HG02623 (cell line): ENCODE data around the gene SLAIN2.
"Not testable (repeated sequence)": the region's sequence is repeated elsewhere in the genome, so short reads cannot be mapped to it uniquely, and the experiment has no call there.

Experiments
- ATAC-seq: cut with Tn5 transposase; IDR thresholded peaks from one replicate; pipeline ENCODE4 v1.9.1; 2021; ENCODE audit warnings: moderate library complexity; ENCODE audit not compliant: unreplicated experiment

The SLAIN2 gene

DNA sequence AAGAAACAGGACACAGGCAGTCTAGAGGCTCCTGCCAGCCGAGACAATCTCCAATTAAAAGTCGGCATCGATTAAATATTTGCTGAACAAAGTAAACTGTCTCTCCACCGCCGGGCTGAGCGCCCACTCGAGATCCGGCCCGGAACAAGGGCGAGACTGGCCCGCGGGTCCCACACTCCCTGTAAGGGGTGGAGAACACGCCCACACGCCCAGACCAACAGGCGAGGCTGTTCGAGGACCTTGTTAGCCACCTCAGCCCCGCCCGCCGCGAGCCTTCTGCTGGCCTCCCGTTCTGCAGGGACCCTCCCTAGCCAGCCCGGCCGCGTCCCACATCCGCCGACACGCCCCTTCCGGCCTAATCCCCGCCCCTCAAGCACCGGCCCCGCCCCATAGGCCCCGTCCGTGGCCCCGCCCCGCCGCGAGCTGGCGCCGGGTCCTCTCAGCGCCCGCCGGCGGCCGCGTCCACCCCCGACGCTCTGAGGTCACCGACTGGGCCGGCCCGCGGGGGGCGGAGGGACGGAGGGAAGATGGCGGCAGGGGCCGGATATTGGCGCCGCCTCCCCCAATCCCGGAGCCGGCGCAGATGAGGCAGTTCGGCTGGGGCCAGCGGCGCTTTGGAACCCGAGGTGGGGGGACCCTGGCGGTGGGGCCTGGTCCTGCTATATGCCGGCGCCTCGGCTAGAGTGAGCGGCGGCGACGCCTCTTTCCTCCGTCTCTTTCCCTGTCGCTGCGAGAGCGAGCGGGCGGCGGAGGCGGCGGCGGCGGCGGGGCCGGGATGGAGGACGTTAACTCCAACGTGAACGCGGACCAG is at the start of gene SLAIN2:
Gene SLAIN2 (plus strand): TSS at position 565 of the 811 bp plus-strand sequence. CDS start 211 bp downstream, at position 776.
- ATAC-seq, result peak; percentile 89

DNA sequence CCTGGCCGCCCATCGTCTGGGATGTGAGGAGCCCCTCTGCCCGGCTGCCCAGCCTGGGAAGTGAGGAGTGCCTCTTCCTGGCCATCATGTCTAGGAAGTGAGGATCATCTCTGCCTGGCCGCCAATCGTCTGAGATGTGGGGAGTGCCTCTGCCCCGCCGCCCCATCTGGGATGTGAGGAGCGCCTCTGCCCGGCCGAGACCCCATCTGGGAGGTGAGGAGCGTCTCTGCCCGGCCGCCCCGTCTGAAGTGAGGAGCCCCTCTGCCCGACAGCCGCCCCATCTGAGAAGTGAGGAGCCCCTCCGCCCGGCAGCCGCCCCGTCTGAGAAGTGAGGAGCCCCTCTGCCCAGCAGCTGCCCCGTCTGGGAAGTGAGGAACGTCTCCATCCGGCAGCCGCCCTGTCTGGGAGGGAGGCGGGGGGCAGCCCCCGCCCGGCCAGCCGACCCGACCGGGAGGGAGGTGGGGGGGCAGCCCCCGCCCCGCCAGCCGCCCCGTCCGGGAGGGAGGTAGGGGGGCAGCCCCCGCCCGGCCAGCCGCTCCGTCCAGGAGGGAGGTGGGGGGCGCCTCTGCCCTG is 49.0 kb upstream of the SLAIN2 start:
- ATAC-seq, result not testable (repeated sequence)

DNA sequence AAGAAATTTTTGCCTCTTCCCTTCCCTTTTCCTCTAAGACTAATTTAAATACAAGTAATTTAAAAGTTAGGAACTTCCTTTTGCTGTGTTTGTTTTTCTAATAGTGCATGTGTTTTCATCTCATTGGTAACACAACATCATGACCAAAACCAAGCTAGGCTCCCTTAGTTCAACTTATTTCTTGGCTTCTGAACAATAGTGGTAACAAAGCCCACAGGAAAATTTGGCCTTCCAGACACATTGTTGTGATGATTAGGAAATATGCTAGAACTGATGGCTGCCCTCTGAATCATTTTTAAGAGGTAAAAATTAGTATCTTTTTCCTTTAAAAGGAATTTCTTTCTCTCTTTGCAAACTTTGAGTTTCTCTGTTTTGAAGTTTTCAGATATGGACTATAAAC is 46.2 kb upstream of the SLAIN2 start:
- no peak for ATAC-seq

DNA sequence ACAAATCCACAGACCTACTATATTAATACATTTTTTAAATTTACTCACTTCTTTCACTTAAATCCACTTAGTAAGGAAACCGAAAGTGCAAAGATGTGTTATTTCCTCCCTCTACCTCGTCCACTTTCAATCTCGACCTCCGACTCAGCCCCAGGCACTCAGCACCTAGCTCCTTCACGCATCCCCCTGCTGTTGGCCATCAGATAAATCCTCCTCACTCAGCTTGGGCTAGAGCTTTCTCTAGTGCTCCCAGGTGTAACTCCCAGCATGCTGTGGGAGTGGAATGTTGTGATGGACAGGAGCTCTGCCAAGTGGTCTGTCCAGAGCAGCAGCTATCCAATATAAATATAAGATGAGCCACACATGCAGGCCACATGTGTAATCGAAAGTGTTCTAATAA is 45.0 kb upstream of the SLAIN2 start:
- ATAC-seq, result peak; percentile 87

DNA sequence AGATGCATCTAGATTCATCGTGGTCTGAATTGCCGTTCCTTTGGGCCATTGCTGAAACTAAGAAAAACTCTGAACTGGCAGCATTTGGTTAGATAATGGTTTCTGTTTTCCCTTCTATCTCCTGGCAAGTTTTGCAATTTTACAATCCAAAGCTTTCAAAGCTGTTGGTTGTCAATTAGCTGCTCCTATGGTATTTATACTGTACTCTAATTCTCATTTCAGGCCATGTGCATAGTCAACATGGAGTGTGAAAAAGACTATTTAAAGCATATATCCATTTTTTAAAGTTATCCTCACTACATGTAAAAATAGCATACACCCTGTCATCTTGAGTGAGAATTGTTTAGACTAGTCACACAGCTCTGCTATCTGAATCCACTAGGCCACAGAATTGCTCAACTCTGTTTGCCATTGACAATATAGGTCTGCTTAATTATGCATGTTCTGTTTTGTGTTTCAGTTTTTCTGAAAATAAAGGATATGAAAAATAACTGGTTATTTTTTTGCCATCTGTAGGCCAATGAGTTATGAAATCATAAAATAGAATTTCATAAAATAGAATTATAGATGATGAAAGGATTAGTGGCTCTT is 44.0 kb upstream of the SLAIN2 start:
- ATAC-seq, result no peak

DNA sequence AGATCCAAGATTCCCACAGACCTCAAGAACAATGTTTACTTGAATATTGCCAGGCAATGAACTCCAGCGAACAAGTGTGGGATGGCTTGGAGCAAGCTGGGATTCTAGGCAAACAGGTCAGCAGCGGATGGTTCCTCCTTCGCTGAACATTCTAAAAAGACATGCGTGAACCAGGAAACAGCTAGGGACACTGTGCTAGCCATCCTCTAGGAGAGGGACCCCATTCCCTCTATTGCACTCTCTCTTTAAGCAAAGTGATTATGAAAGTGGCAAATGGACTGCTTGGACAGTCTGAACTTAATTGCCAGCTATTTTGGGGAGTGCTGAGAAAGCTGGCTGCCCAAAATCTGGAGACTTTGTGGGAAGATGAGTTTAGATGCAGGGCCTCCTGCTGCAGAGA is 41.8 kb upstream of the SLAIN2 start:
- ATAC-seq, result no peak

DNA sequence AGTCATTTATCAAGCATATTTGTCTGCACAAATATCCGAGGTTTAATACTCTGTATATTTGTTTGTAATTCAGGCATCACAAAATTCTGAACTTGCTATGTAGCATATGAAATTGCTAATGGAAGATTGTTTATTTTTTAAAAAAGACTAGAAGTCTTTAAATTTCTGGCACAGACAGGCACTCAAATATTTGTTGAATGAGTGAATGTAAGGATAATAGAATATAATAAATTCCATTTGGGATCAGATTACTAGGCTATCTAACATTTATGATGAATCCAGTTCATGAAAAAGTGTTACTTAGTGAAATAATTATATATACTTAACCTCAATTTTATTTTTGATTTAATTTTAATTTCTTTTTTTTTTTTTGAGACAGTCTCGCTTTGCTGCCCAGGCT is 41.3 kb upstream of the SLAIN2 start:
- ATAC-seq, result no peak

DNA sequence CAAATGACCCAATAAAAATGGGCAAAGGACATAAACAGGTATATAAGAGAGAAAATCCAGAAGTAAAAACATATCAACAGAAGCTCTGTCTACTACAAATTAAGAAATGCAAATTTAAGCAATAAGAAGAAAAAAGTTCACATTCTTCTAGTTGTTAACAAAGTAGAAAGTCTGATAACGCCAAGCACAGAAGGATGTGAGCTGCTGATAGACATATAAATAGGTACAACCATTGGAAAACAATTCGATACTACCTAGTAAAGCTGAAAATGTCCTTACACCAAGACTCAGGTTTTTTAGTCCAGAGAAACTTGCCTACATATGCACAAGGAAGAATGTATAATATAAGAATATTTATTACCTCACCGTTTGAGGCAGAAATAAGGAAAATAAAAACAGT is 35.8 kb upstream of the SLAIN2 start:
- no peak for ATAC-seq

DNA sequence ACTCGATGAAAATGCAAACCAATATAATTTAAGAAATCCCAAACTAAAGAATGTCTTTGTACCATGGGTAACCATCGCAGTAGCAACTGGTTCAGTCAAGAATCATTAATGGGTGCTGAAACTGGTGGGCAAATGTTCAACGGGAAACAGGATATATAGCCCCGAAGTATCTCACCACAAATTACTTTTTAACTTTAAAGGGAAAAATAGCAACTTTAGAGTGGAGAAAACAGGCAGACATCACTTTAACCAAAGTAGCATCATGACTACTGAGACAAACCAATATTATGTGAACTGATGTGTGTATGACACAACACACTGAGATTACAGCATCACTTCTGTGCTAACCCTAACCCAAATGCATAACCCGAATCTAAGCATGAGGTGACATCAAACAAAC is 33.8 kb upstream of the SLAIN2 start:
- peak; percentile 48 for ATAC-seq

DNA sequence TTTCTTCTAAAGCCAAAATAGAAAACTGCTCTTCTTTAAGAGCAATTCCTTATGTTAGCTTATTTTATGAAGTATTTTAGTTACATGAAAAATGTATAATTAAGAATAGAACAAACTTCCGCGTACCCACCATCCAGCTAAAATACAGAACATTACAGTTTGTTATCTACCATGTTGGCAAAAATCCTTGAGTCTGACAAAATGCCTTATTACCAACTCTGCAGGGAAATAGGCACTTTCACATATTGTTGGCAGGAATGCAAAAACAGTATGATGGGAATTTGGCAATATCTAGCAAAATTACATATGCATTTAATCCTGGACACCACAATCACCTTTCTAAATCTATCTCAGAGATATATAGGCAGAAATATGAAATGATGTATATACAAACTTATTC is 32.4 kb upstream of the SLAIN2 start:
- ATAC-seq, result no peak

DNA sequence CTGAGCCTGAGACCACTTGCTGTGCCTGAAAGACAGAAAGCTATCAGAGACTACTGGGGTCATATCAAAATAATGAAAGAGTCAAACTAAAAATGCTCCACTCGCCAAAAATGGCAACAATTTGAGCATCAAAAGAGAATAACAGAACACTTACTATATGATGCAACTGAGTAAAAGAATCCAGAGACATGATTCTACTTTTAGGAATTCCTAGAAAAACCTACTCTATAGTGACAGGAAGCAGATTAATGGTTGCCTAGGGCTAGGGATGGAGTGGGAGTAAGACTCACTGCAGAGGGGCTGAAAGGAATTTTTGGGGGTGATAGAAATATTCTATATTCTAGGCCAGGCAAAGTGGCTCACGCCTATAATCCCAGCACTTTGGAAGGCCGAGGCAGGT is 29.4 kb upstream of the SLAIN2 start:
- ATAC-seq, result no peak

DNA sequence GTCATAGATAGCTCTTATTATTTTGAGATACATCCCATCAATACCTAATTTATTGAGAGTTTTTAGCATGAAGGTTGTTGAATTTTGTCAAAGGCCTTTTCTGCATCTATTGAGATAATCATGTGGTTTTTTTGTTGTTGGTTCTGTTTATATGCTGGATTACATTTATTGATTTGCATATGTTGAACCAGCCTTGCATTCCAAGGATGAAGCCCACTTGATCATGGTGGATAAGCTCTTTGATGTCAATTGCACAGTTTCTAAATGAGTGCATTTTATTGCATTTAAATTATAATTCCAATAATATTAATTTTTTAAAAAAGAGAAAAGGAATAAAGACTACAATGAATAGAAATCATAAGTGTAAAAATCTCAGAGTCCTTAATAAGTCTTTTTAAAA is 26.6 kb upstream of the SLAIN2 start:
- ATAC-seq, result not testable (repeated sequence)

DNA sequence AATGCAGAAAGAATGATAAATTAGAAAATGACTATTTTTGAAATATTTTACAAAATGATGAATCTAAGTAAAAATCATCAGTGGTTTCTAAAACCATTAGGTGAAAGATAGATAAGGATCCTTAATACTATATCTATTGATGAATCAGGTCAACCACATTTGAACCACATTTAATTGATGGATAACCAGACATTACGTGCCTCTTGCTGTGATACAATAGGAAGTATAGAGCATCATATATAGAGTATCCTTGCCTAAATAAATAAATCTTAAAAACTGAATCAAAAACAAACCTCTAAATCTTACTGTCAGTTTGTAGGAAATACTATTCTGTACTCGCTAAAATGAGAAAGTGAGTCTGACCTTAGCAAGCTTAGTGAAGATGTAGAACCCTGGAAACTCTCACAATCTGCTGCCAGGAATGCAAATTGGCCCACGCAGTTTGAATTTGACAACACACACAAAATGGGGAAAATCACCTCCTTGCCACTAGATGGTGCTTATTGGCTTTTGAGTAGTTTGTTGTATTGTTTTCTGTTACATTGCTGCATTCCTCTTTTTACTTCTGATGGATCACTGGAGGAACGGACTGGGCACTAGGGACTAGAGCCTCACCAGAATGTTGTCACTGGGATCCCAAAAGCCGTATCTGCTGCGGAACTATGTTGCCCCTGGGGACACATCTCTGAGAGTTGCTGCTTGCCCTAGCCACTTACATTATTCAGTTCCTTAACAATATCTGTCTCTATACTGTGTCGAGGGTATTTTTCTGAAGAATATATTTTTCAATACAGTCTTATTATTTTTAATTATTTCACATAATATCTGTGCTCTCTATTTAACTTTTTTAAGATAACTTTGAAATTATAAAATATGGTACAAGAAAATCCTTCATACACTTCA is 25.4 kb upstream of the SLAIN2 start:
- no peak for ATAC-seq

DNA sequence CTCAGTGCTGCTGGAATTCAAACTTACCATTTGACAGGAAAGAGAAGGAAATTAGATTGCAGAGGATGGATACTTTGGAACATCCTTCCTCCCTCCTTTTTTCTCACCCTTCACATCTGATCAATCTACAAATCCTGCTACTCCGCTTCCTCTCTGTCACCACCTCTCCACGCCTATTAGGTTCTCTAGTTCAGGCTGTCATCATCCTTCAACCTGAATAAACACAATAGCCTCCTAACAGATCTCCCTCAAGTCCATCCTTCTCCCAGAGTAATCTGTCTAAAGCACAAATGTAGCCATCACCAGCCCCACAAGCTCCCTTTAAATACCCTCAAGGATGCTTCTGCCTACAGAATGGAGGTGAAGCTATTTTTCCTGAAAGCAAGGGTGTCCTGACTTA is 20.0 kb upstream of the SLAIN2 start:
- ATAC-seq, result no peak

DNA sequence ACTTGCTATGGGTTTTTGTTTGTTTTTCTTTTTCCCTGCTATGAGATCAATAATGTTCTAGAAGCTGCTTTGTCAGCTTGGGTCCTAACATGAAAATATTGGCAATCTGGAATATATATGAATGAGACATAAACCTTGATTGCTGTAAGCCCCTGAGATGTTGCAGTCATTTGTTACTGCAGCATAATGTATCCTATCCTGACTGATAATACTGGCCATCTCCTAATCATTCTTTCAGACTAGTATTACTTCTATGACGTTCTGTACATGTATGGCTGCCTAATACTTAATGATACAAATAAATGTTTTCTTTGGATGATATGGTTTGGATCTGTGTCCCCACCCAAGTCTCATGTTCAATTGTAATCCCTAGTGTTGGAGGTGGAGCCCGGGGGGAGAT is 19.3 kb upstream of the SLAIN2 start:
- no peak for ATAC-seq

DNA sequence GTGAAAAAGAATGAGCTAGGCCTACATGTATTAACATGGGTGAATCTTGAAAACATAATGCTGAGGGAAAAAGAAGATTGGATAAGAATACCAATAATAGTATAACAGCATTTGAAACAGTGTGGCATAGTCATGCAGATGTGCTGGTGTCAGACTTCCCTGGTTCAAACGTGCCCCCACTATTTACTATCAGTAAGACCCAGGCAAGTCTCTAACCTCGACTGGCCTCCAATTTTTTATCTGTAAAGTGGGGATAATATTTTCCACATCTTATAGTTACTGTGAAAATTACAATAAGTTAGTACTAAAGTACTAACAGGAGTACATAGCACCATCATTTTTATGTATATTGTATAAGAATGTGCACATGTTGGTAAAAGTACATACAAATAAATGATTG is 17.0 kb upstream of the SLAIN2 start:
- no peak for ATAC-seq

DNA sequence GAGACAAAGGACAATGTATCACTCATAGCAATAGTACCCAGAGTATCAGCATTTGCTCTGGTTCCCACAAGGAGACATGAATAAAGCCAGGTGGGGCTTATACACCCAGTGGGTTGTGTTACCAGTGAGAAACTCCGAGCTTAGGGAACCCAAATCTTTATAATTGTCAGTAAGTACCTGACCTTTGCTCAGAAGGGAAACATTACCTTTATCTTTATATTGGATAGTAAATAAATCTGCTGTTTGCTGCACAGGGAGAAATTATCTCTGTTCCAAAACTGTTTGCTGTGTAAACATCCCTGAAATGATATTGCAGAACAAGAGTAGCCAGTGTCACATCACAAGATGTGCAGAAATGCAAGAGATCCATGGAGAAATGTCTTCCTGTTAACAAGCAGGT is 12.1 kb upstream of the SLAIN2 start:
- no peak for ATAC-seq

DNA sequence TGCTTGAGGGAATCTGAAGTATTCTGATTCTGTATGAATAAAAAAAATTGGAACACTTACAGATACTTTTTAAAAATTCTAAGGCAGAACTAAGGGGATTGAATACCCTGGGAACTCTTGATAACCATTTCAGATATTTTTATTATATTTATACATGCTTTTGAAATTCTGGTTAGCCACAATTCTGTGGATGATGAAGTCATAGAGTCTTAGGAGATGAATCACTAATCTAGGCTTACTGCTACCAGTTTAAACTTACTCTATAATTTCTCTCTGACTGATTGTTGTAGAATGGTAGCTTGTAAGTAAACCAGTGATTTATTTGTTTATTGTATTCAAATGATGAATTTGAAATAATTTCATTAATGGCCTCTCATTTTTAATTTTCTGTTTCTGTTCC is 11.4 kb upstream of the SLAIN2 start:
- ATAC-seq, result no peak

DNA sequence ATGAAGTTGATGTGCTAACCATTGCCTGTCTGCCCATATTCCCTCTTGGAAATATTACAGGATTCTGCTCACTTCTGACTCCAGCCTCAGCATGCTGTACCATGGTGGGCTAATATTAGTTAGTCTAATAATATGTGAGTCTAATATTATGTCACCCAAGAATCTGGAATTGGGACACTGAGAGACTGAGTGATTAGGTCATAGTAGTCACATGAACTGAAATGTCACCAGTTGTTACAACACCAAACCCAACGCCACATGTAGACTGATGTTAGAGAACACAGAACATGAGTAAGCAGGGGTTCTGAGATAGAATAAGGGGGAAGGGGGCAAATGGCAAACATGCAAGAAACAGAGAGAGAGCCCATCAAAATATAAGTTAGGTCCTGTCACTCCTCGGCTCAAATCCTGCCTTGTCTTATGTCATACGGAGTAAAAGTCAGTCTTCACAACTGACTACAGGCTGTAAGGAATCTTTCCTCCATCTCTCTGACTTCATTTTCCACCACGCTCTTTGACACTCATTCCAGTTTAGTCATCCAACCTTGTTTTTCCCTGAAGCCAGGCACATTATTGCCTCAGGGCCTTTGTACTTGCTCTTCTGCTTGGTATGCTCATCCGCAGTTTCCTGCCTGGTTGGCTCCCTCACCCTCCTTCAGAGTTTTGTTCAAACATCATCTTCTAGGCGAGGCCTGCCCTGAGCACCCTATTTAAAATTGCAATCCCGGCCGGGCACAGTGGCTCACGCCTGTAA is 9.6 kb upstream of the SLAIN2 start:
- ATAC-seq, result no peak

DNA sequence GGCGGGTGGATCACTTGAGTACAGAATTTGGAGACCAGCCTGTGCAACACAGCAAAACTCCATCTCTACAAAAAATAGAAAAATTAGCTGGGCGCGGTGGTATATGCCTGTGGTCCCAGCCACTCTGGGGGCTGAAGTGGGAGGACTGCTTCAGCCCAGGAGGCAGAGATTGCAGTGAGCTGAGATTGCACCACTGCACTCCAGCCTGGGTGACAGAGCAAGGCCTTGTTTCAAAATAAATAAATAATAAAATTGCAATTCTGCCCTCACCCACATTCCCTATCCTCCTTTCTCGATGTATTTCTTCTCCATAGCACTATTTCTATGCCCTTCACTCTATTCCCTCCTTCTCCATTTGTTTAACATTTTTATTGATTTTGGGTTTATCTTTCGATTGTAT is 8.7 kb upstream of the SLAIN2 start:
- ATAC-seq, result no peak

DNA sequence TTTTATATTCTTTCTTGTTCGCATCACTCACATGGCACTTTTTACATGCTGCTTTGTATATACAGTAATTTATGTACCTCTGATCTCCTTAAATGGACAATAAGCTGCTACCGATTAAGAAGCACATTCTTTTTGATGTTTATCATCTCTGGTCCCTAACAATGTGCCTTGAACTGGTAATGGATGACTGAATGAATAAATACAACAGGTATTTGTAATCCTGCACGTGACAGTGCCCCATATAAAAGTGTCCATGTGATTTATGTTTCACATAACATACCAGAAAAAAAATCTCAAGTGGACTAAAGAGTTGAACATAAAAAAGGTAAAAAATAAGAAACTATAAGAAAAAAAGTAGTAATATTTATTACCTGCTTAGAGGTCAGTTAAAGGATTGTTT is 7.7 kb upstream of the SLAIN2 start:
- no peak for ATAC-seq
